PC-3 (cell line): ENCODE measurements around the gene TFB1M. TPM values are rescaled to one million over a fixed set of nuclear protein-coding genes. Genes with fewer than 3 reads are reported as not detected.
"Not testable (repeated sequence)": the region's sequence is repeated elsewhere in the genome, so short reads cannot be mapped to it uniquely, and the experiment has no call there.

Experiments
- ATAC-seq: fragments of 200-7000 bp; cut with Tn5 transposase; 2 replicates; pipeline ENCODE4 v1.9.1; 2020; ENCODE audit warnings: mild to moderate bottlenecking, moderate library complexity
- BruUV-seq: library from RNA; stranded (reverse); fragments of 400-500 nt; replicated peaks from 2 replicates; lab custom pipeline; 2021; lab: Mats Ljungman, UMichigan
- CTCF ChIA-PET: fragments of 300-600 bp; sonication (Branson Sonifier 250); formaldehyde crosslinking; loops from one replicate; lab custom pipeline; 2022; ENCODE audit warnings: antibody characterized with exemption; lab: Charles Lee
- POLR2A ChIA-PET: fragments of 300-600 bp; sonication (Branson Sonifier 250); formaldehyde crosslinking; loops from one replicate; lab custom pipeline; 2022; ENCODE audit warnings: antibody characterized with exemption; ENCODE audit not compliant: unreplicated experiment; lab: Charles Lee
- DNase-seq: peaks from one replicate; pipeline ENCODE4 v3.0.0-alpha.2; 2015
- H2AFZ ChIP-seq: fragments of 300-600 bp; sonication (generic); 2 replicates; pipeline ENCODE4 v1.6.0; 2016; ENCODE audit warnings: antibody characterized with exemption, low read length
- H3F3A ChIP-seq: fragments of 300-600 bp; sonication (generic); one replicate; pipeline ENCODE4 v1.6.0; 2017; ENCODE audit warnings: antibody characterized with exemption, low read length, control low read depth, mild to moderate bottlenecking; ENCODE audit not compliant: unreplicated experiment
- H3K27ac ChIP-seq: fragments of 300-600 bp; sonication (generic); 2 replicates; pipeline ENCODE4 v1.5.1; 2016; ENCODE audit warnings: mild to moderate bottlenecking, low read length
- H3K27me3 ChIP-seq: fragments of 300-600 bp; sonication (generic); 2 replicates; pipeline ENCODE4 v1.6.1; 2016; ENCODE audit warnings: low read length, mixed read lengths
- H3K36me3 ChIP-seq: fragments of 300-600 bp; sonication (generic); 2 replicates; pipeline ENCODE4 v1.6.1; 2016; ENCODE audit warnings: low read depth, mixed run types, low read length, mixed read lengths
- H3K4me1 ChIP-seq: fragments of 300-600 bp; sonication (generic); 2 replicates; pipeline ENCODE4 v1.5.1; 2016; ENCODE audit warnings: low read length; ENCODE audit not compliant: insufficient read depth
- H3K4me2 ChIP-seq: fragments of 300-600 bp; sonication (generic); 2 replicates; pipeline ENCODE4 v1.6.0; 2016; ENCODE audit warnings: low read length
- H3K4me3 ChIP-seq: fragments of 300-600 bp; sonication (generic); 2 replicates; pipeline ENCODE4 v1.5.1; 2016; ENCODE audit warnings: mild to moderate bottlenecking, low read length, mixed read lengths
- H3K79me2 ChIP-seq: fragments of 300-600 bp; sonication (generic); 2 replicates; pipeline ENCODE4 v1.6.1; 2017; ENCODE audit warnings: low read length, mixed read lengths
- H3K9ac ChIP-seq: fragments of 300-600 bp; sonication (generic); 2 replicates; pipeline ENCODE4 v1.6.0; 2016; ENCODE audit warnings: mild to moderate bottlenecking, low read length
- H3K9me2 ChIP-seq: fragments of 300-600 bp; sonication (generic); replicated peaks from 2 replicates; pipeline ENCODE4 v1.6.1; 2016; ENCODE audit warnings: mixed run types, low read length, mixed read lengths
- H3K9me3 ChIP-seq: fragments of 300-600 bp; sonication (generic); 2 replicates; pipeline ENCODE4 v1.6.1; 2016; ENCODE audit warnings: low read length, mixed read lengths
- H4K20me1 ChIP-seq: fragments of 300-600 bp; sonication (generic); 2 replicates; pipeline ENCODE4 v1.6.1; 2016; ENCODE audit warnings: low read length, mixed read lengths
- EZH2 ChIP-seq: fragments of 300-600 bp; sonication (generic); IDR thresholded peaks from one replicate; pipeline ENCODE4 v1.6.1; 2017; ENCODE audit warnings: antibody characterized with exemption, mild to moderate bottlenecking, low read length; ENCODE audit not compliant: unreplicated experiment
- EZH2phosphoT487 ChIP-seq: fragments of 300-600 bp; sonication (generic); IDR thresholded peaks from 2 replicates; pipeline ENCODE4 v1.6.1; 2018; ENCODE audit warnings: mild to moderate bottlenecking, antibody characterized with exemption, low read length, borderline replicate concordance
- intact Hi-C: fragments of 100-400 bp; cut with micrococcal nuclease; formaldehyde crosslinking; loops from 2 replicates; pipeline ENCODE4 v1.9.0; 2023
- total RNA-seq: library from RNA; depleted of rRNA; stranded (reverse); fragments of >200 nt; gene quantifications from 2 replicates; pipeline ENCODE4 v1.2.3, GENCODE V29; 2014
- TF ChIP-seq, protein P1 (sequence below): fragments of 300-600 bp; sonication (generic); conservative IDR thresholded peaks from 2 replicates; pipeline ENCODE4 v1.5.1; 2017; ENCODE audit warnings: antibody characterized with exemption, low read depth, mild to moderate bottlenecking, low read length

The TFB1M gene
- total RNA-seq, 1 experiment from 2014 or later = 23.1 TPM

DNA sequence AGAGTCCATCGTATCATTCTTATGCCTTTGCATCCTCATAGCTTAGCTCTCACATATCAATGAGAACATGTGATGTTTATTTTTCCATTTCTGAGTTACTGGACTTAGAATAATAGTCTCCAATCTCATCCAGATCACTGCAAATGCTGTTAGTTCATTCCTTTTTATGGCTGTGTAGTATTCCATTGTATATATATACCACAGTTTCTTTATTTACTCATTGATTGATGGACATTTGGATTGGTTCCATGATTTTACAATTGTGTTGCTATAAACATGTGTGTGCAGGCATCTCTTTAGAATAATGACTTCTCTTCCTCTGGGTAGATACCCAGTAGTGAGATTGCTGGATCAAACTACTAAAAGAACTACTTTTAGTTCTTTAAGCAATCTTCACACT lies 21.0 kb upstream of the TFB1M start:
- H3K36me3 ChIP-seq = no peaks in the 10 kb centered on the region
- H4K20me1 ChIP-seq = no peaks in the 10 kb centered on the region
- no peak overlapping the region for H3K27ac ChIP-seq
- H3K9ac ChIP-seq = no peak overlapping the region
- H3K4me2 ChIP-seq = no peak overlapping the region
- H3K27me3 ChIP-seq = no peaks in the 10 kb centered on the region
- no peak overlapping the region for H3K4me3 ChIP-seq
- POLR2A ChIA-PET = no interaction called here
- H3K9me2 ChIP-seq = no peaks in the 10 kb centered on the region
- TF ChIP-seq, protein P1, sequence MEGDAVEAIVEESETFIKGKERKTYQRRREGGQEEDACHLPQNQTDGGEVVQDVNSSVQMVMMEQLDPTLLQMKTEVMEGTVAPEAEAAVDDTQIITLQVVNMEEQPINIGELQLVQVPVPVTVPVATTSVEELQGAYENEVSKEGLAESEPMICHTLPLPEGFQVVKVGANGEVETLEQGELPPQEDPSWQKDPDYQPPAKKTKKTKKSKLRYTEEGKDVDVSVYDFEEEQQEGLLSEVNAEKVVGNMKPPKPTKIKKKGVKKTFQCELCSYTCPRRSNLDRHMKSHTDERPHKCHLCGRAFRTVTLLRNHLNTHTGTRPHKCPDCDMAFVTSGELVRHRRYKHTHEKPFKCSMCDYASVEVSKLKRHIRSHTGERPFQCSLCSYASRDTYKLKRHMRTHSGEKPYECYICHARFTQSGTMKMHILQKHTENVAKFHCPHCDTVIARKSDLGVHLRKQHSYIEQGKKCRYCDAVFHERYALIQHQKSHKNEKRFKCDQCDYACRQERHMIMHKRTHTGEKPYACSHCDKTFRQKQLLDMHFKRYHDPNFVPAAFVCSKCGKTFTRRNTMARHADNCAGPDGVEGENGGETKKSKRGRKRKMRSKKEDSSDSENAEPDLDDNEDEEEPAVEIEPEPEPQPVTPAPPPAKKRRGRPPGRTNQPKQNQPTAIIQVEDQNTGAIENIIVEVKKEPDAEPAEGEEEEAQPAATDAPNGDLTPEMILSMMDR = no peak
- H3K9me3 ChIP-seq = no peaks in the 10 kb centered on the region
- no peaks in the 10 kb centered on the region for H3F3A ChIP-seq
- no peak overlapping the region for H2AFZ ChIP-seq
- BruUV-seq = no TSS peak
- no peak for ATAC-seq
- no peaks in the 10 kb centered on the region for H3K79me2 ChIP-seq
- intact Hi-C loops = no loop called here
- H3K4me1 ChIP-seq = peaks cover 2% of the 10 kb centered on the region; the same call in 1 of the 2 replicates
- no peak for DNase-seq
- CTCF ChIA-PET = no interaction called here

DNA sequence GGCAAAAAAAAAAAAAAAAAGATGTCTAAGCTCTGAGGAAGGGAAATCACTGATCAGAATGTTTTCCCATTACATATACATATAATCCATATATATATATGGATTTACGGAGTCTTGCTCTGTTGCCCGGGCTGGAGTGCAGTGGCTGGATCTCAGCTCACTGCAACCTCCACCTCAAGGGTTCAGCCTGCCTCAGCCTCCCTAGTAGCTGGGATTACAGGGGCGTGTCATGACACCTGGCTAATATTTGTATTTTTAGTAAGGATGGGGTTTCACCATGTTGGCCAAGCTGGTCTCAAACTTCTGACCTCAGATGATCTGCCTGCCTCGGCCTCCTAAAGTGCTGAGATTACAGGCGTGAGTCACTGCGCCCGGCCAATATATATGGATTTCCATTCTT lies 19.8 kb upstream of the TFB1M start:
- H3F3A ChIP-seq, H3K4me2 ChIP-seq, H3K4me1 ChIP-seq, DNase-seq, intact Hi-C loops, H3K9me2 ChIP-seq, ATAC-seq, H3K9me3 ChIP-seq, H3K4me3 ChIP-seq, BruUV-seq, H2AFZ ChIP-seq, H3K27ac ChIP-seq, H4K20me1 ChIP-seq, H3K27me3 ChIP-seq, H3K36me3 ChIP-seq, H3K9ac ChIP-seq, H3K79me2 ChIP-seq: not testable (repeated sequence)
- ChIA-PET POLR2A (interaction anchor here (0.5 kb wide), 1 partner anchor 23 kb away, joined by 3 read pairs; no protein-coding TSS in a partner anchor), CTCF (interaction anchor here (0.5 kb wide), 1 partner anchor 1352 kb away, joined by 6 read pairs; no protein-coding TSS in a partner anchor)

DNA sequence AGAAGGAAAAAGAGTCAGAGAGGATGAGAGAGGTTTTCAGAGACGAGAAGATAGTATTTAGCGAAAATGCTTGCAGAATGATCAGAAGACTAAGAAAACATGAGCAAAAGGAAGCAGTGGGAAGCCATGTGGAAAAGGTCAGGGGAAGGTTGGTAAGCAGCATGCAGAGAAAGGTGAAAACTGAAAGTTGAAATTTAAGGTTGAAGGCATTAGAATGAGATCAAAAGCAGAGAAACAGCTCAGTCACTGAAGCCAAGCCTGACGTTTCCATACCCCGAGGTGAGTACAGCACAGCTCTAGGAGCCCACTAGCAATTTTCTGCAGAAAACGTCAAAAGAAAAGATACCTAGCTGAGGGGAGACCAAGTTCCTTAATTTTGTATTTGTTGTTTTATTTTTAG lies 19.1 kb upstream of the TFB1M start:
- TF ChIP-seq, protein P1 = no peak
- TF ChIP-seq EZH2 (no peak), EZH2phosphoT487 (no peak)
- Histone ChIP-seq H4K20me1 (no peaks in the 10 kb centered on the region), H2AFZ (no peak overlapping the region), H3K79me2 (no peaks in the 10 kb centered on the region), H3K4me1 (peaks cover 7% of the 10 kb centered on the region), H3K36me3 (no peaks in the 10 kb centered on the region), H3K4me3 (no peak overlapping the region), H3K4me2 (no peak overlapping the region), H3F3A (no peaks in the 10 kb centered on the region), H3K27me3 (no peaks in the 10 kb centered on the region), H3K9me2 (no peaks in the 10 kb centered on the region), H3K9ac (no peak overlapping the region), H3K9me3 (no peaks in the 10 kb centered on the region), H3K27ac (no peak overlapping the region)
- no TSS peak for BruUV-seq
- CTCF ChIA-PET = no interaction called here
- POLR2A ChIA-PET = interaction anchor here (0.5 kb wide), 1 partner anchor 23 kb away, joined by 3 read pairs; no protein-coding TSS in a partner anchor
- intact Hi-C loops = no loop called here
- DNase-seq = no peak
- ATAC-seq = no peak
